Stimulated activated memory B cell treated with anti-CD40 and anti-IgM and Interleukin-4, amounts not matched to agents 10 μg/mL and 1 μg/mL and 100 μg/mL, for 72 hours (primary cell): Measurements from ENCODE around the gene AGMO.

ENCODE experiments used
- ATAC-seq: fragments of 150-1000 bp; cut with Tn5 transposase; 2 replicates; pipeline ENCODE4 v1.10.0; 2021
- H3K27ac Mint-ChIP-seq: one replicate; pipeline ENCODE4 v1.8.0; 2022; ENCODE audit warnings: mild to moderate bottlenecking, mixed read lengths
- H3K27me3 Mint-ChIP-seq: one replicate; pipeline ENCODE4 v1.8.0; 2022; ENCODE audit warnings: mixed read lengths
- H3K36me3 Mint-ChIP-seq: one replicate; pipeline ENCODE4 v1.8.0; 2022; ENCODE audit warnings: mixed read lengths
- H3K4me1 Mint-ChIP-seq: one replicate; pipeline ENCODE4 v1.8.0; 2022; ENCODE audit warnings: mixed read lengths
- H3K4me3 Mint-ChIP-seq: one replicate; pipeline ENCODE4 v1.8.0; 2022; ENCODE audit warnings: mild to moderate bottlenecking, moderate library complexity, mixed read lengths
- H3K9me3 Mint-ChIP-seq: one replicate; pipeline ENCODE4 v1.8.0; 2022; ENCODE audit warnings: mixed read lengths

The AGMO gene

GRCh38 chr7:15580604-15581351, 19.0 kb upstream of the AGMO start:
- Mint-ChIP-seq H3K4me1 (no peaks in the 10 kb centered on the region), H3K9me3 (peaks cover 9% of the 10 kb centered on the region), H3K36me3 (no peaks in the 10 kb centered on the region), H3K4me3 (no peak overlapping the region), H3K27me3 (no peaks in the 10 kb centered on the region), H3K27ac (no peak overlapping the region)
- no peak for ATAC-seq

- no peak overlapping the region for H3K27ac Mint-ChIP-seq
- no peaks in the 10 kb centered on the region for H3K27me3 Mint-ChIP-seq
- no peak for ATAC-seq
- H3K4me1 Mint-ChIP-seq: no peaks in the 10 kb centered on the region
- H3K4me3 Mint-ChIP-seq: no peak overlapping the region
- H3K9me3 Mint-ChIP-seq: peaks cover 6% of the 10 kb centered on the region
- no peaks in the 10 kb centered on the region for H3K36me3 Mint-ChIP-seq
Observed at GRCh38 chr7:15577600-15577999, 15.8 kb upstream of the AGMO start.

- Mint-ChIP-seq H3K27ac (no peak overlapping the region), H3K27me3 (no peaks in the 10 kb centered on the region), H3K4me3 (no peak overlapping the region), H3K9me3 (peaks cover 2% of the 10 kb centered on the region), H3K4me1 (no peaks in the 10 kb centered on the region), H3K36me3 (no peaks in the 10 kb centered on the region)
- no peak for ATAC-seq
Observed at GRCh38 chr7:15571301-15571878, 9.6 kb upstream of the AGMO start.

GRCh38 chr7:15567652-15568051, 5.8 kb upstream of the AGMO start:
- no peak overlapping the region for H3K4me3 Mint-ChIP-seq
- H3K4me1 Mint-ChIP-seq: no peaks in the 10 kb centered on the region
- no peak overlapping the region for H3K27ac Mint-ChIP-seq
- no peaks in the 10 kb centered on the region for H3K27me3 Mint-ChIP-seq
- no peaks in the 10 kb centered on the region for H3K9me3 Mint-ChIP-seq
- no peaks in the 10 kb centered on the region for H3K36me3 Mint-ChIP-seq
- ATAC-seq: no peak

GRCh38 chr7:15567036-15567435, 5.2 kb upstream of the AGMO start:
- H3K36me3 Mint-ChIP-seq: no peaks in the 10 kb centered on the region
- ATAC-seq: no peak
- no peaks in the 10 kb centered on the region for H3K9me3 Mint-ChIP-seq
- H3K4me3 Mint-ChIP-seq: no peak overlapping the region
- no peaks in the 10 kb centered on the region for H3K27me3 Mint-ChIP-seq
- no peaks in the 10 kb centered on the region for H3K4me1 Mint-ChIP-seq
- H3K27ac Mint-ChIP-seq: no peak overlapping the region

GRCh38 chr7:15566476-15566875, 4.7 kb upstream of the AGMO start:
- no peak for ATAC-seq
- Mint-ChIP-seq H3K27me3 (no peaks in the 10 kb centered on the region), H3K27ac (no peak overlapping the region), H3K4me1 (no peaks in the 10 kb centered on the region), H3K36me3 (no peaks in the 10 kb centered on the region), H3K9me3 (no peaks in the 10 kb centered on the region), H3K4me3 (no peak overlapping the region)

- H3K27me3 Mint-ChIP-seq: no peaks in the 10 kb centered on the region
- no peaks in the 10 kb centered on the region for H3K36me3 Mint-ChIP-seq
- no peaks in the 10 kb centered on the region for H3K4me1 Mint-ChIP-seq
- H3K4me3 Mint-ChIP-seq: no peak overlapping the region
- no peaks in the 10 kb centered on the region for H3K9me3 Mint-ChIP-seq
- no peak for ATAC-seq
- no peak overlapping the region for H3K27ac Mint-ChIP-seq
Observed at GRCh38 chr7:15560968-15561367, 847 bp downstream of the AGMO start.

GRCh38 chr7:15559416-15559928, 2.3 kb downstream of the AGMO start:
- H3K36me3 Mint-ChIP-seq: no peaks in the 10 kb centered on the region
- no peak overlapping the region for H3K27ac Mint-ChIP-seq
- H3K4me1 Mint-ChIP-seq: no peaks in the 10 kb centered on the region
- no peak overlapping the region for H3K4me3 Mint-ChIP-seq
- no peaks in the 10 kb centered on the region for H3K27me3 Mint-ChIP-seq
- no peak for ATAC-seq
- H3K9me3 Mint-ChIP-seq: no peaks in the 10 kb centered on the region

GRCh38 chr7:15558756-15559155, 3.1 kb downstream of the AGMO start:
- Mint-ChIP-seq H3K36me3 (no peaks in the 10 kb centered on the region), H3K4me3 (no peak overlapping the region), H3K4me1 (no peaks in the 10 kb centered on the region), H3K9me3 (no peaks in the 10 kb centered on the region), H3K27me3 (no peaks in the 10 kb centered on the region), H3K27ac (no peak overlapping the region)
- ATAC-seq: no peak

- Mint-ChIP-seq H3K4me1 (no peaks in the 10 kb centered on the region), H3K9me3 (no peaks in the 10 kb centered on the region), H3K27ac (no peak overlapping the region), H3K27me3 (no peaks in the 10 kb centered on the region), H3K4me3 (no peak overlapping the region), H3K36me3 (no peaks in the 10 kb centered on the region)
- no peak for ATAC-seq
Observed at GRCh38 chr7:15557686-15558085, 4.1 kb downstream of the AGMO start.

- Mint-ChIP-seq H3K4me3 (no peak overlapping the region), H3K27ac (no peak overlapping the region), H3K9me3 (no peaks in the 10 kb centered on the region), H3K4me1 (no peaks in the 10 kb centered on the region), H3K36me3 (no peaks in the 10 kb centered on the region), H3K27me3 (no peaks in the 10 kb centered on the region)
- no peak for ATAC-seq
Observed at GRCh38 chr7:15557186-15557585, 4.6 kb downstream of the AGMO start.

GRCh38 chr7:15556339-15557105, 5.3 kb downstream of the AGMO start:
- ATAC-seq: no peak
- H3K9me3 Mint-ChIP-seq: no peaks in the 10 kb centered on the region

GRCh38 chr7:15555381-15555859, 6.4 kb downstream of the AGMO start:
- H3K9me3 Mint-ChIP-seq: no peaks in the 10 kb centered on the region
- H3K27ac Mint-ChIP-seq: no peak overlapping the region
- H3K4me3 Mint-ChIP-seq: no peak overlapping the region
- no peaks in the 10 kb centered on the region for H3K36me3 Mint-ChIP-seq
- no peak for ATAC-seq
- no peaks in the 10 kb centered on the region for H3K27me3 Mint-ChIP-seq
- no peaks in the 10 kb centered on the region for H3K4me1 Mint-ChIP-seq

More at GRCh38 chr7:15556339-15557105, 5.3 kb downstream of the AGMO start:
- Mint-ChIP-seq H3K36me3 (no peaks in the 10 kb centered on the region), H3K4me3 (no peak overlapping the region), H3K27me3 (no peaks in the 10 kb centered on the region), H3K27ac (no peak overlapping the region), H3K4me1 (no peaks in the 10 kb centered on the region)

GRCh38 chr7:15554744-15555143, 7.1 kb downstream of the AGMO start:
- Mint-ChIP-seq H3K27ac (no peak overlapping the region), H3K27me3 (no peaks in the 10 kb centered on the region), H3K4me3 (no peak overlapping the region), H3K4me1 (no peaks in the 10 kb centered on the region), H3K9me3 (no peaks in the 10 kb centered on the region), H3K36me3 (no peaks in the 10 kb centered on the region)
- ATAC-seq: no peak

GRCh38 chr7:15554081-15554480, 7.7 kb downstream of the AGMO start:
- no peaks in the 10 kb centered on the region for H3K4me1 Mint-ChIP-seq
- no peaks in the 10 kb centered on the region for H3K9me3 Mint-ChIP-seq
- H3K27me3 Mint-ChIP-seq: no peaks in the 10 kb centered on the region
- no peak overlapping the region for H3K4me3 Mint-ChIP-seq
- H3K36me3 Mint-ChIP-seq: no peaks in the 10 kb centered on the region
- no peak overlapping the region for H3K27ac Mint-ChIP-seq
- no peak for ATAC-seq
